GM12872 (cell line): ENCODE measurements around the gene XRN1.
A peak's percentile ranks its signal among the peaks of the same experiment; 100 is the strongest.

ENCODE experiments used
- CTCF ChIP-seq: IDR thresholded peaks from 3 replicates; pipeline ENCODE4 v1.5.1; 2011; ENCODE audit warnings: low read depth, mild to moderate bottlenecking, low read length, moderate library complexity; ENCODE audit not compliant: insufficient read depth

The XRN1 gene

GRCh38 chr3:142424754-142425153 lies 23.1 kb downstream of the XRN1 start:
- no peak for TF ChIP-seq CTCF

DNA sequence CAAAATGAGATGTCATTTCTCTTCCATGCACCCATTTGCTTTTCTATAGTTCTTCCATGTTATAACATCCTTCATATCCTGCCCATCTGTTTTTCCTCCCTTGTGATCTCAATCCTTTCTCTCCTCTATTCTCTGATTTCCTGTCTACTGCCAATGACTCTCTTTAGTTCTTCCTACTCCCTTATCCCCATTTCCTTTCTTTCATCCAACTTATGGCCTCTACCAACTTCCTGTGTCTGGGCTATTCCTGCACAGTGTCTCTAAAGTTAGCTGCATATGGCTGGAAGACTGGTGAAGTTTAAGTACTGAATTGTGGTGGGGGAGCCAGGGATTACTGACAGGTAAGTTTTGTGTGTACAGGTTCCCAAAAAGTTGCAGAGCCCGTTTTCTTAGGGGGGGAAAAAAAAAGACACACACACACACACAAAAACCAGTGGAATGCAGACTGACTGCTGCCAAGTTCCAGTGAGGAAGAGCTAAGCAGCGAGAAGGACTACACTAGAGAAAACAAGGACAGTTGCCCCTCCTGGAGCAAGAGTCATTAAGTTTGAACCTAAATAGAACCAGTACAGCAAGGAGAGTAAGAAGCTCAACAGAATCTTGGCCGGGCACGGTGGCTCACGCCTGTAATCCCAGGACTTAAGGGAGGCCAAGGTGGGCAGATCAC lies 28.8 kb downstream of the XRN1 start:
- no peak for TF ChIP-seq CTCF

DNA sequence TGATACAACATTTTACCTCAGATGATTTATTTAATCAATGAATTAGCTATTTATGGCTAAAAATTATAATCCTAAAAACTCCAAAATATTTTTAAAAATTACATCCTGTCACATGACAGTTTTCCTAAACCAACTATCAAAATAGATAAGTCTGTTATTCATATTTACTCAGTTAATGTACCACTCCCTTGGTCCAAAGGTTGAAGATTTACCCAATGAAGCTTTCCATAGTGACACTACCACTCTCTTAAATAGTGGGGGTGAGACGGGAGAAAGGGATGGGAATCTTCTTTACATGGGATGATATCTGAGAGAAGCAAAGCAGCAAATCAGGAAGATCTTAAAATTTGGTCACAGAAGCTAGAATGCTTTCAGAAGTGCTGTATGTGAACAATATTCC lies 30.5 kb downstream of the XRN1 start:
- no peak for TF ChIP-seq CTCF

DNA sequence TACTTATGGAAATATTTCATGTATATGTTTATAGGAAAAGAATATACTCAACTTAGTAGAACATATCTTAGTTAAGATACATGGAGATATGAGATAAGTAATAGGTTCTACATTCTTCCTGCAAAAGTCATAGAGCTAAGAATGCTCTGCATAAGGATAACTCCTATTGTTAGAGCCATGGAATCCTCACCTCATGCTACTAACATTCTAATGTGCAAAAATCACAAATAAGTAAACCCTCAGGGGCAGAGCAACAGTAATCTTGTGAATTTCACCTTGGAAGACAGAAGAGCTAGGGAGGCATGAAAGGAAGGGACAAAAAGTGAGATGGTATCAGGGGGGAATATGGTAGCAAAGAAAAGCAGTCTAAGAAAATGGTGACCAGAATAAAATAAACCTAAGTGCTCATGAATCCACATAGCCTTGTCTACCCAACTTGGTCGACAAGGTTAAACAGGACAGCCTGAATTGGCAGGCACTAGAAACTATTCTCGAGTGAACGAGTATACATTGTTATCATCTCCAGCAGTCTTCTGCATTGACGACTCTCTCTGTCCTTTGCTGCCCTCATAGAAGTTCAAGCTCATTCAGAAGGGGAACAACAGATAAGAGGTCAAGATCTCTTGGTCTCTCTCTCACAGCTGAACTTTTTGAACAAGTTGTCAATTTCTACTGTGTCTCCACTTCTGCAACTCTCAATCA lies 52.8 kb downstream of the XRN1 start:
- TF ChIP-seq CTCF: no peak

DNA sequence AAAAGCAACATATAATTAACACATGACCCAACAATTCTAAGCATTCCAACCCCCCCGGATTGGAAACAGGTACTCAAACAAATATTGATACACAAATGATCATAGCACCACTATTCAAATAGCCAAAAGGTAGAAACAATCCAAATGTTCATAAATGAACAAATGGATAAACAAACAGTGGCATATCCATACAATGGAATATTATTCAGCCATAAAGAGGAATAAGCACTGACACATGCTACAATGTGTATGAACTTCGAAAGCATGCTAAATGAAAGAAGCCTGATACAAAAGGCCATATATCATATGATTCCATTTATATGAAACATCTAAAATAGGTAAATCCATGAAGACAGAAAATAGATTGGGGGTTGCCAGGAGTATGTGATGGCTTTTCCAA lies 62.8 kb downstream of the XRN1 start:
- TF ChIP-seq CTCF: no peak

GRCh38 chr3:142374687-142375086 lies 73.2 kb downstream of the XRN1 start:
- TF ChIP-seq CTCF: no peak

DNA sequence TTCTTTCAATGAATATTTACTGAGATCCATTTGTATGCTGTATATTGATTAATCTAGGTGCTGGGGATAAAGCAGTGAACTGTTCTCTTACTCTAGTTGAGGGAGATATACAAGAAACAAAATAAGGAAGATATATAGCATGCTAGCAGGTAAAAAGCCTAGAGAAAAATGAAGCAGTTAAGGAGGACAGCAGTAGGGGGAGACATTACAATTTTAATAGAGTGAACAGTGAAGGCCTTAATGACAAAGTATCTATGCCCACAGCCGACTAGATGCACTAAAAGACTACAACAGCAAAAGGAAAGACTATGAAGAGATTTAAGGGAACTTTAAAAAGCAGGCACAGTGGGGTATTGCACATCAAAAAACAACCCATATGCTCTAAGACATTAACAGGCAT lies 81.4 kb downstream of the XRN1 start:
- peak; percentile 35; the same call in 2 of the 3 replicates for TF ChIP-seq CTCF
